Choroid plexus epithelial cell (primary cell): ENCODE measurements around the gene SAFB.

Experiments used
- DNase-seq: peaks from one replicate; pipeline ENCODE4 v3.0.0-alpha.2; 2010; ENCODE audit warnings: low read depth
- H3K4me3 ChIP-seq: 2 replicates; pipeline ENCODE4 v1.5.1; 2011; ENCODE audit warnings: low read depth, mild to moderate bottlenecking, control low read depth, low read length, moderate library complexity
- CTCF ChIP-seq: conservative IDR thresholded peaks from 2 replicates; pipeline ENCODE4 v1.5.1; 2011; ENCODE audit warnings: low read depth, mild to moderate bottlenecking, control low read depth, inconsistent platforms, low read length, moderate library complexity

SAFB gene

GRCh38 chr19:5621311-5621944 lies 1.5 kb upstream of the SAFB start:
- no peak for TF ChIP-seq CTCF
- DNase-seq = peak; percentile 12
- peak overlapping the region; percentile 94 for H3K4me3 ChIP-seq

GRCh38 chr19:5621945-5622464 lies 878 bp upstream of the SAFB start:
- peak; percentile 12 for DNase-seq
- no peak for TF ChIP-seq CTCF
- H3K4me3 ChIP-seq = peak overlapping the region; percentile 94

- TF ChIP-seq CTCF = no peak
- DNase-seq = peak; percentile 12
- peak overlapping the region; percentile 98 for H3K4me3 ChIP-seq
Measured at GRCh38 chr19:5623397-5624017, 624 bp downstream of the SAFB start.

- DNase-seq = peak; percentile 60
- H3K4me3 ChIP-seq = peak overlapping the region; percentile 98
- TF ChIP-seq CTCF = no peak
Measured at GRCh38 chr19:5624018-5624663, 1.3 kb downstream of the SAFB start.

GRCh38 chr19:5624741-5625278 lies 1.9 kb downstream of the SAFB start:
- no peak for TF ChIP-seq CTCF
- H3K4me3 ChIP-seq = peak overlapping the region; percentile 98
- DNase-seq = peak; percentile 25

GRCh38 chr19:5625641-5626040 lies 2.8 kb downstream of the SAFB start:
- DNase-seq = no peak
- no peak for TF ChIP-seq CTCF
- H3K4me3 ChIP-seq = no peak overlapping the region
